ENCODE measurements around the gene IGFALS.

DNA sequence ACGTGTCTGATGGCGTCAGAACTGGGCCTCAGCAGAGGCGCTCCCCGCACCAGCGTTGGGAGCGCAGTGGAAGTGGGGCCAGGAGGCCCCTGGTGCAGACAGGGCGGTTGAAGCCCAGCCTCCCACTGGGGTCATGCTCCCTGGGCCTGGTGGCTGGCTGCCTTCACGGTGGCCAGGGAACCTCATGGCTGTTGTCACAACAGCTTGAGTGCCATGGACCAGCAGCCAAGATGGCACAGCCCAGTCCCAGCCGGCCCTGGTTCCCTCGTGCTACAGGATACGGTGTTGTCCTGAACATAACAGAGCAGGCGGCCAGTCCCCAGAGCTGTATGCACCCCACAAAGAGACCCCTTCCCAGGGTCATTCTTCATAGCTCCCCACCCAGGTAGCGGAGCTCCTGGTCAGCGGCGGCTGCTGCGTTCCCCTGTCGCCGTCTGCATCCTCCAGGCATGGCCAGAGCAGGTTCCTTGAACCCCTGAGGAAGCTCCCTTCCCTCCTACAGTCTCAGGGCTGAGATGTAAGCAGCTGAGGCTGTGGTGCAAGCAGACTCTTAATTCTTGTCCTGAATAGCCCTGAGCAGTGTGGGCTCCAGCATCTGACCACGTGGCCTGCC, 51.8 kb downstream of the IGFALS start:
- TF ChIP-seq, protein P1, sequence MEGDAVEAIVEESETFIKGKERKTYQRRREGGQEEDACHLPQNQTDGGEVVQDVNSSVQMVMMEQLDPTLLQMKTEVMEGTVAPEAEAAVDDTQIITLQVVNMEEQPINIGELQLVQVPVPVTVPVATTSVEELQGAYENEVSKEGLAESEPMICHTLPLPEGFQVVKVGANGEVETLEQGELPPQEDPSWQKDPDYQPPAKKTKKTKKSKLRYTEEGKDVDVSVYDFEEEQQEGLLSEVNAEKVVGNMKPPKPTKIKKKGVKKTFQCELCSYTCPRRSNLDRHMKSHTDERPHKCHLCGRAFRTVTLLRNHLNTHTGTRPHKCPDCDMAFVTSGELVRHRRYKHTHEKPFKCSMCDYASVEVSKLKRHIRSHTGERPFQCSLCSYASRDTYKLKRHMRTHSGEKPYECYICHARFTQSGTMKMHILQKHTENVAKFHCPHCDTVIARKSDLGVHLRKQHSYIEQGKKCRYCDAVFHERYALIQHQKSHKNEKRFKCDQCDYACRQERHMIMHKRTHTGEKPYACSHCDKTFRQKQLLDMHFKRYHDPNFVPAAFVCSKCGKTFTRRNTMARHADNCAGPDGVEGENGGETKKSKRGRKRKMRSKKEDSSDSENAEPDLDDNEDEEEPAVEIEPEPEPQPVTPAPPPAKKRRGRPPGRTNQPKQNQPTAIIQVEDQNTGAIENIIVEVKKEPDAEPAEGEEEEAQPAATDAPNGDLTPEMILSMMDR (IDR thresholded peaks at IDR 0.05; ENCODE audit: insufficient read depth, low read length, poor library complexity, severe bottlenecking) = no peak
- no peak for TF ChIP-seq EZH2phosphoT487 (conservative IDR thresholded peaks at IDR 0.05; ENCODE audit: low read length)
